ENCODE measurements around the gene ANKRD11. TPM values are rescaled to one million over a fixed set of nuclear protein-coding genes. Genes with fewer than 3 reads are reported as not detected.

ANKRD11 gene
- total RNA-seq, 1 donor from 2014 or later = 37.1 TPM

DNA sequence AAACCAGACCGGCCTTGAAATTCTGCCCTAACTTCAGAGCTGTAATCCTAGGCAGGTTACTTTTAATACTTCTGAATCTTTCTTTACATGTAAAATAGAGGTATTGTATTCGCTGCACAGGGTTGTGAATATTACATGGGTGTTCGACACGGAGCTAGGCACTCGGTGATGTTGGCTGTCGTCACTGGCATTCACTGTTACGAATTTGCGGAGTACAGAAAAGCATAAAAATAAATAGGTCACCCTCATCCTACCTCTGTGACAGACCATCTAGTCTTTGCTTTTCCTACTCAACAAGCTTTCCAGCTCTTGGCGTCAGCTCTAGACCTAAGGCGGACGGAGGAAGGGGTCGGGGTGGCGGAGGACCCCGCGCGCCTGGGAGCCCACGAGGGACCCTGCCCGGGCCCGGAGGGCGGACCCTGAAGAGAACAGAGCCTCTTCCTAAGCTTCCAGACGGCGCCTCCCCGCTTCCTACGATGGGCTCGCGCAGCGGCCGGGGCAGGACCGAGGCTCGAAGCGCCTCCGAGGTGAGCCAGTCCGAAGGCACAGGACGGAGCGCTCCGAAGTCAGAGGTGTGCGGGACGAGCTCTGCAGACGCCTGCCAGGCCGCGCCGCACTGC, 17.0 kb upstream of the ANKRD11 start:
- no peak for DNase-seq (ENCODE audit: low read depth)

GRCh38 chr16:89506791-89507191, 16.4 kb upstream of the ANKRD11 start:
- DNase-seq (ENCODE audit: low read depth) = no peak

GRCh38 chr16:89506113-89506504, 15.7 kb upstream of the ANKRD11 start:
- no peak for DNase-seq (ENCODE audit: low read depth)

DNA sequence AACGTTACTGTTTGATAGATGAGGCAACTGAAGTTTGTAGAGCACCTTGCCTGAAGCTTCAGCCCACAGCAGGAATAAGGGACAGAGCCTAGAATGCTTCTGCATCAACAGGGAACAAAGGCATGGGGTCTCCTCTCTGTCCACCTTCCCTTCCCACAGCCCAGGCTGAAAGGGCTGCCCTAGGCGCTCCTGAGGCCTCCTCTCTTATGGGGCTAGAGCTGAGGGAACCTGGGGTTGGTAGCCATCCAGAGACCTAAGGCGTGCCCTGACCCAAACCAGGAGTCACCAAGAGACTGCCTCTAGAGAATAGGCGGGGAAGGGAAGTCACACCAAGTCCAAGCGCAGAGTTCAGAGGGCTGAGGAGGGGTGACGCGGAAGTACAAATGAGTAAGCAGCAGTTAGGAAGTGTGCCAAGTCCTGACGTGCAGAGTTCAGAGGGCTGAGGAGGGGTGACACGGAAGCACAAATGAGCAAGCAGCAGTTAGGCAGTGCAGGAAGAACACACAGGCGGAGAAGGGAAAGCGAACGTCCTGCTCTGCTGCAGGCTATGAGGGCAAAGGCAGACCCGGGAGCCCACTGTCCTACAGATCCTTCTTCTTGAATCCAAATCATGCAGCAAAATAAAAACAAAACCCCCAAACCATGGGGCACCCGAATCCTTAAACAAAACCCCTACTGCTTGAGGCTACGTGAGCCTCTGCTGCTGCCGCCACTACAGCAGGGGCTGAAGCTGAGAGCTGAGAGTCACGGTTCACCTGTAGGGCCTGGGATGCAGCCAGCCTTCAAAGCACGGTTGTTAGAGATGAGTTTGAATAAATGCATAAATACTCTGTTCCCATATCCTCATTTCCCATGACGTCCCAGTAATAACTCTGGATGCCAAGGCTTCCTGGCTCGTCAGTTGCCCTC, 15.1 kb upstream of the ANKRD11 start:
- peak; percentile 78 for DNase-seq (ENCODE audit: low read depth)

DNA sequence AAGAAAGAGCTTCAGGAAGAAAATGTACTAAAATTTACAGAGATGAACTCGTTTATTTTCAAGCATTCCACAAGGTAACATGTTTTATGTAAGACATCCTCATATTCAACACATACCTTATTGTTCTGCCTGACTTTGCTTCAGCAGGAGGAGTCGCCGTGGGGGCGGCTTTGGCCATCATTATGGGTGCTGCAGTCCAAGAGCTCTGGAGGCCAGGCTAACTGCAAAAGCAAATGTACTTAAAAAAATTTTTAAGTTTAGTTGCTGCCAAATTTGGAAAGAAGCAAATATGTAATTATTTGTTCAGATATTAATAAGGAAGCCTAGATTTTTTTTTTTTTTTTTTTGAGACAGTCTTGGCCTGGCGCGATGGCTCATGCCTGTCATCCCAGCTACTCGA, 13.7 kb upstream of the ANKRD11 start:
- no peak for DNase-seq (ENCODE audit: low read depth)

DNA sequence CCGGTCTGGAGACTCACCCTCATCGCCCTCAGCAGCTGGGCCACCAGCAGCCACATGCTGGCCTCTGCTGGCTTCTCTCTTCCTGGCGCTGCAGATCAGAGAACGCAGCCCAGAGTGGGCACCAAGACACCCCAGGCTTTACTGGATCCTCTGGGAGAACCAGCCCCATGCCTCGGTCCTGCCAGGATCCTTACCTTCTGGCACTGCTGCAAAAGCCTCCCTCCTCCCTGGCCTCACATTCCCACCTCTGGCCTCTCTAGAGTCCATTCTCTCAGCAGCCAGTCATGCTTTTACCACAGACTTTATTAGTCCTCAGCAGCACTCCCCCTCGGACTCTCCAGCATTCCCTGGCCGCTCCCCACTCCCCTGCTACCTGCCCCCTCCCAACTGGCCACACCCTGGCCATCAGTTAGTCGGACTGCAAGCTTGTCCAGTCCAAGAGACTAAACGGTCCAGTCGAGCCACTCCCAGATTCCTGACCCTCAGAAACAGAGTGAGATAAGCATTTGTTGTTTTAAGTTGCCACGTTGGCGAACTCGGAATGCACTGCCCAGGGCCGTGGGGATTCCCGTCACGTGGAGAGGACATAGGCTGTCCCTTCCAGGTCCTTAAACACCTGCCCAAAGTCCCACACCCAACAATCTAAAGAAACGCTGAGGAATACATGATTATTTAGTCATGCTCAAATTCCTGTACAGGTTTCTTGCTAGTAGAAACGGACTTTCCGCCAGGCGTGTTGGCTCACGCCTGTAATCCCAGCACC, 11.9 kb upstream of the ANKRD11 start:
- peak; percentile 71 for DNase-seq (ENCODE audit: low read depth)

- DNase-seq (ENCODE audit: low read depth) = no peak
These were observed 9.4 kb upstream of the ANKRD11 start for GRCh38 chr16:89499767-89500166.

DNA sequence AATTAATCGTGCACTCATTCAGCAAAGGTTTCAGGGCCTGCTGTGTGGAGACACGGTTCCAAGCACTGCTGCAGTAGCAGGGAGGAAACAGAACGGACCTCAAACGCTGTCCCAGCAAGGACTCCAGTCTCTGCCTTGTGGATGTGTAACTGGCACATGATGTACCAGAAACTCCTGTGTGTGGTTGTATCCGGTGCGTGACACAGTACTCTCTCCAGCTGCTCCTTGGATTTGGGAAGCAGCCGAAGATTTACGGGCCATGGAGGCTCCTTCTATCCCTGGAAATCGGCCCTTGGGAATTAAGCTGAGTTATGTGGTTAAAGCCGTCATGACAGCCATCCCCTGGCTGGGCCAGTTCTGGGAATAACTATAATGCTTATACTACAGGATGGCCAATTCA, 8.5 kb upstream of the ANKRD11 start:
- DNase-seq (ENCODE audit: low read depth) = peak; percentile 99

DNA sequence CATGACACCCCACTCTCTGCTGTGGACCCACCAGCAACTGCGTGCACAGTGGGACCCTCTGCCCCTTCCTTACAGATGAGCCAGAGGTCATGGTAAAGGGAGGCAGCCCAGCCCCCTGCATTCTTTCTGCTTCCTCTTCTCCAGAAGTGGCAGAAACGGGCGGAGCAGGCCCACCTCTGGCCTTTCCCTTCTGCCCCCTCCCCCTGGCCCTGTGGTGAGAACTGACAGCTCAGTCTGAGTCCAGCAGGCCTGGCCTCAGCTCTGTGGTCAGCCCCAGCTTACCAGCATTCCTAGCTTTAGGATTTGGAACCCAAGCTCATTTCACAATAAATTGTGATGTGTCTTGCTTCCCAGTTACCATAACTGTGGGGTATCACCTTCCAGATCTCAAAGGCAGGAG, 4.8 kb upstream of the ANKRD11 start:
- DNase-seq (ENCODE audit: low read depth) = peak; percentile 83

GRCh38 chr16:89493776-89494175, 3.4 kb upstream of the ANKRD11 start:
- no peak for DNase-seq (ENCODE audit: low read depth)

DNA sequence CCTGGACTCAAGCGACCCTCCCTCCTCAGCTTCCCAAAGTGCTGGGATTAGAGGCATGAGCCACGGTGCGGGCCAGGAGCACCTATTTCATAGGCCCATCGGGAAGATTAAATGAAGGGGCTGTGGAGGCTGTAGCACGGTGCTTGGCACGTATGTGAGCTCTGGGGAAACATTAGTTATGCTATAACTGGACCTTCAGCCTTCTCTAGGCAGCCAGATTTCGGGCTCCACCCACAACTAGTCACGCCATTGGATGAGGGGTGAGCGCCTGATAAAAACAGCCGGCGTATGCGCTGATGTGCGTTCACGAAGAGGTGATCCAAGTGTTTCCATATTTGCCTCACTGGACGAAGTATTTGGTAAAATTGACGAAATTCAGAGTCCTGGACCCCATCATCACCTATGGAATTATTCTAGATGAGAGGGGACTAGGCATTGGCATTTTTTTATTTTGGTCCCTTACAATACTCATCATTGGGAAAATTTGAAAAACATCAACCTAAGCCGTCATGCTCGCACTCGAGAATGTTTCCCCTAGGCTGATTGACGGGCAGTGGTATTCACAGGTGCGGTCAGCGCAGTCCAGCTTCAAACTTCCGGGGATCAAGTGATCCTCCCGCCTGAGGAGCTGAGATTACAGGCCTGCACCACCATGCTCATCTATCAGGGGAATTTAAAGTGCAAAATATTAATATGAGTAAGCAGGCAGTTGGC, 1.8 kb upstream of the ANKRD11 start:
- no peak for DNase-seq (ENCODE audit: low read depth)

- no peak for DNase-seq (ENCODE audit: low read depth)
These were observed 993 bp upstream of the ANKRD11 start for GRCh38 chr16:89491238-89491869.

GRCh38 chr16:89489898-89490438, 393 bp downstream of the ANKRD11 start:
- no peak for DNase-seq (ENCODE audit: low read depth)

DNA sequence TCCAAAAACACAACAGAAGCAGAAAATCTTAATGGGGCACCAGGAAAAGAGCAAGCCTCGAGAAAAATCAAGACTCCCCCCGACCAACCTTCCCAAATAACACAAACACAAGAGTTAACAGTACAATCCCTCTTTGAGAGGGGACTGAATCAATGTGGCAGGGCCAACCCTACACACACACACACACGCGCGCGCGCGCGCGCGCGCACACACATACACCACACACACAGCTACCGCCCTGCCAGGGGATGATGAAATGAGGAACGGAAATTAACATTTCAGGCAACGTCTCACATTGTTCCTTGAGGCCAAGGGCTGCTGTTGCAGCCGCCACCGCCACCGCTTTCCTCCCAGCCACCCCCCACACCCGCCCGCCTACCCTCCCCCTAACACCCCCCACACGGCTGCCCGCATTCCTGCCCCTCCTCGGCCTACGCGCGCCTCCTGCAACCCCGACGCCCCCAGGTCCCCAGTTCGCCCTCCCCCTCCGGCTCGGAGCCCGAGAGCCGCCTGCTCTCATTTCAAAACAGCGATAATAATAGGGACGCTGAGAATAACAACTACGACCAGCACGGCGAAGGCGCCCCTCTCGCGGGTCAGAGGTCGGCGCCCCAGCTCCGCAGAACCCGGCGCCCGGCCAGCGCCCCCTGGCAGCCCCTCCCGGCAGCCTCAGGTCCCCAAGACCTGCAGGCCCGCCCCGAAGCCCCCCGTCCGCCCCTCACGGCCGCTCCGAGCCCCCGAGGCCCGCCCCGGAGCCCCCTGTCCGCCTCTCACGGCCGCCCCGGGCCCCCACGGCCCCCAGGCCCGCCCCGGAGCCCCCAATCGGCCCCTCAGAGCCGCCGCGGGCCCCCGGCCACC, 1.1 kb downstream of the ANKRD11 start:
- peak; percentile 81 for DNase-seq (ENCODE audit: low read depth)

- no peak for DNase-seq (ENCODE audit: low read depth)
These were observed 4.6 kb downstream of the ANKRD11 start for GRCh38 chr16:89485701-89486246.

- DNase-seq (ENCODE audit: low read depth) = peak; percentile 62
These were observed 5.3 kb downstream of the ANKRD11 start for GRCh38 chr16:89484923-89485679.

GRCh38 chr16:89484041-89484501, 6.3 kb downstream of the ANKRD11 start:
- no peak for DNase-seq (ENCODE audit: low read depth)

GRCh38 chr16:89482817-89483205, 7.5 kb downstream of the ANKRD11 start:
- no peak for DNase-seq (ENCODE audit: low read depth)
